Activated naive CD4-positive, alpha-beta T cell treated with anti-CD3 and anti-CD28 coated beads, Interleukin-2, amount 50 U/mL, for 72 hours (primary cell): Measurements from ENCODE around the gene RHBG. TPM values are rescaled to one million over a fixed set of nuclear protein-coding genes. Genes with fewer than 3 reads are reported as not detected.

ENCODE experiments used
- ATAC-seq, 2 donors: fragments of 150-1000 bp; cut with Tn5 transposase; 2 replicates each; pipeline ENCODE4 v1.10.0; 2021; ENCODE audit warnings: mild to moderate bottlenecking in 2 of 2, moderate library complexity in 2 of 2
- DNase-seq, 2 donors: peaks; one replicate each; pipeline ENCODE4 v3.0.0; 2021 to 2022; ENCODE audit warnings: low spot score in 2 of 2
- H3K27ac Mint-ChIP-seq, 2 donors: one replicate each; pipeline ENCODE4 v1.8.0; 2022; ENCODE audit warnings: mild to moderate bottlenecking in 2 of 2, mixed read lengths in 2 of 2
- H3K36me3 Mint-ChIP-seq, 2 donors: one replicate each; pipeline ENCODE4 v1.8.0; 2022; ENCODE audit warnings: mixed read lengths in 2 of 2
- H3K9me3 Mint-ChIP-seq, 2 donors: one replicate each; pipeline ENCODE4 v1.8.0; 2022; ENCODE audit warnings: mixed read lengths in 2 of 2
- total RNA-seq, 2 donors: library from RNA; stranded (reverse); gene quantifications; one replicate each; pipeline ENCODE4 v1.2.3, GENCODE V29; 2022

RHBG gene
- total RNA-seq, 2 donors from 2014 or later = not detected

DNA sequence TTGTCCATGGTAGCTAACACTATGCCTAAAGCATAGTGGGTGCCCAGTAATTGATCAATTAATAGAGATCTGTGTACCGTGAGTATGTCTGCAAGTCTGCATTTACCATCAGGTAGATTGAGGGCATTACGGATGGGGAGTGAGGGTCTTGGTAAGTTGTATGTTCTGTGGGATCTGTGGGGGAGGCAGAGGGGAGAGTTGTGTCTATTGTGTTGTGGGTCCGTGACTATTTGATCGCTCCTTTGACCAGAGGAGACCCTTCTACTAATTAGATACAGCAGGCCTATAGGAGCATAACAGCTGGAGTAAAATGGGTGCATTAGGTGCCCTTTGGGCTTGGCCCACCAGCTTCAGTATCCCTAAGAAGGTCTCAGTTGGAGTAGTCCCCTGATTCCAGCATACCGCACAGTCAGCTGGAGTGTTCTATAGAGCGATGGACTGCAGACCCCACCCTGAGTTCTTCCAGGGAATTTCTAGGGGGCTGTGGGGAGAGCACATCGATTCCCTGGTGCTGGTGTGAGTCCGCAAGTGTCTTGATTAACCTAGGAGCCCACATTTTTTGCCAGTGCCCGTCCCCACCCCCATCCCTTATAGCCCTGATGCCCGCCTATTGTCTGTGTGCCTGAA lies 55.9 kb downstream of the RHBG start:
- no peaks in the 10 kb centered on the region for H3K36me3 Mint-ChIP-seq
- H3K9me3 Mint-ChIP-seq = no peaks in the 10 kb centered on the region
- DNase-seq = no peak
- no peak overlapping the region for H3K27ac Mint-ChIP-seq
- no peak for ATAC-seq

DNA sequence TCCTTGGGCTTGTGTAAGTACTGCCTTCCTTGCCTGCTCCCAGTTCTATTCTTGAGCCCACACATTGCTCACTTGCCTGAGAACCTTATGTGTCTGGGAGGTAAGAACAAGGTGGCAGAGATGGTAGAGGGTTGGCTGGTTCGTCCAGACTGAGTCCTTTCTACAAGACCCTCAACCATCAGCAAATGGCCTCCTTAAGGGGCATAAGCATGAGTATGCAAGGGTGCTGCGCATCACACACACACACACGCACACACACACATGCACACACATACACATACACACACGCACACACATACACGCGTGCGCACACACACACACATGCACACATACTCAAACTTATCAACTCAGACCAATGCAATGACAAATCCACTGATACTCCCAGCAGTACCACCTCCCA lies 56.9 kb downstream of the RHBG start:
- ATAC-seq = no peak
- Mint-ChIP-seq H3K36me3 (no peaks in the 10 kb centered on the region), H3K27ac (no peak overlapping the region), H3K9me3 (no peaks in the 10 kb centered on the region)
- DNase-seq = no peak

DNA sequence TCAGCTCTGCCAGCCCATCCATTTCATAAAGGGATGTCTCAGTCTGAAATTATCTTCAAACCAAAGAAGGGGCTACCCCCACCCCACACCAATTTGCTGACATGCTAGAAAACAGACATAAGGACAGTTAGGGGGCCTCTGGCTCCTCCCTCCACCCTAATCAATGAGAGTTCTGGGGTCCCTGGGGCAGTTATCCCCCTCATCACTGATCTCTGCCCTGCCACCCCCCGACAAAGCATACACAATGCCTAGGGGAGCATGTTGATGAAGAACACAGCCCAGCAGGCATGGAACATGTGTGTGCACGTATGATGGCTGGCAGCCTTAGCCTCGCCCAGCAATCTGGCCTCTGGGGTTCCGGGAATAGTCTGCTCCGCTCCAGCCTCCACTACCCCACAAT lies 58.9 kb downstream of the RHBG start:
- Mint-ChIP-seq H3K27ac (no peak overlapping the region), H3K36me3 (no peaks in the 10 kb centered on the region)
- no peak for ATAC-seq

DNA sequence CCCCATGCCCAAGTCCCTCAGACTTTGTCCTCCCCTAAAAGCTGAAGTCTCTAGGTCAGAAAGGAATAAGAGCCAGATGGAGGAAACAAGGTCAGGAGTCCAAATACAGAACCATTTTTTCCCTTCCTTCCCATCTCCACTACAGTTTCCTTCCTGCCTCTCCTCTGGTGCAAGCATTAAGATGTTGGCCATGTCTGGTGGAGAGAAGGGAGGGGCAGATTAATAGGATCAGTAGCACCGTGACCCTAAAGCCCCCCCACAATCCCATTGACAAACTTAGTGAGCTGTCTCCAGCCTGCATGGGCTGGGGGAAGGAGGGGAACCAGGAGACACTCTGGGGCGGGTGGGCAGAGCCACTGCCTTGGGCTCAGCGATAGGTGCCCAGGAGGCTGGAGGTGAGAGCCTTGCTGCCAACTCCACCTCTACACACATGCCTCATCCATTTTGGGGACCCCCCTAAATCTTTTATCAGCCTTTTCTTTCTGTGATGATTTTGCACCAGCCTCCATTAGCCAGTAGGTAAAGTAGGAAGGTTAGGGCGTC lies 59.8 kb downstream of the RHBG start:
- Mint-ChIP-seq H3K36me3 (no peaks in the 10 kb centered on the region), H3K27ac (no peak overlapping the region), H3K9me3 (no peaks in the 10 kb centered on the region)
- ATAC-seq (no peak), DNase-seq (no peak)

More for the DNA sequence above, 58.9 kb downstream of the RHBG start:
- no peaks in the 10 kb centered on the region for H3K9me3 Mint-ChIP-seq
- no peak for DNase-seq

DNA sequence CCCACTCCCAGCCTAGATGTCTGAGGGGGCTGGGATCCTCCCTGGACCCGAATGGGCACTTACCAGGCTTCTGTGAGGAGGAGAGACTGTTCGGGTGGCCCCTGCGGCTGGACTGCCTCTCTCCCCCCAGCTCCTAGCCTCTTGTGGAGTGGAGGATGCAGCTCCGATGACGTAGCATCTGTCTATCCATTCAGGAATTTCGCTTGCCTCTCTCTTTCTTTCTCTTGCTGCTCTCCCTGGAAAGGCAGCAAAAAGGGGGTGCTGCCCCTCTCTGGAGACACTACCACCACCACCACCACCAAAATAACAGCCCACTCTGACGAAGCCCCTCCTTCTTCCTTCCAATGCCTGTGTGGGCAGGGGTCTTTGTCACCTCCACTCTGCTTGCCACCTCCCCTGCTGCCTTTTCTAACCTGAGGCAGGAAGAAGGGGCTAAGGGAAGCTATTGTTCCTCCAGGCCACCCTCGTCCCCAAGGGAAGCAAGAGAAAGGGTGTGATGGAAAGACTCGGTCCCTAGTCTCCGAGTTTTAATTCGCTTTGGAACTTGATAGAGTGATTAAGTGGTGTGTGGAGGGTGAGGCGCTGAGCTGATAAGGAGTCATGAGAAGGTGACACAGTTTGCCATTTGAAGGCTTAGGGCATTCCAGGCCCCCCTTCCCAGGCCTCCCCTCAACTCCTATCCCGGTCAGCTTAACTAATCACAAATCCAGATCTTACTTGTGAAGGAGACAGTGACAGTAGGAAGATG lies 60.5 kb downstream of the RHBG start:
- H3K36me3 Mint-ChIP-seq = no peaks in the 10 kb centered on the region
- no peak overlapping the region for H3K27ac Mint-ChIP-seq
- ATAC-seq (no peak), DNase-seq (no peak)
- no peaks in the 10 kb centered on the region for H3K9me3 Mint-ChIP-seq

DNA sequence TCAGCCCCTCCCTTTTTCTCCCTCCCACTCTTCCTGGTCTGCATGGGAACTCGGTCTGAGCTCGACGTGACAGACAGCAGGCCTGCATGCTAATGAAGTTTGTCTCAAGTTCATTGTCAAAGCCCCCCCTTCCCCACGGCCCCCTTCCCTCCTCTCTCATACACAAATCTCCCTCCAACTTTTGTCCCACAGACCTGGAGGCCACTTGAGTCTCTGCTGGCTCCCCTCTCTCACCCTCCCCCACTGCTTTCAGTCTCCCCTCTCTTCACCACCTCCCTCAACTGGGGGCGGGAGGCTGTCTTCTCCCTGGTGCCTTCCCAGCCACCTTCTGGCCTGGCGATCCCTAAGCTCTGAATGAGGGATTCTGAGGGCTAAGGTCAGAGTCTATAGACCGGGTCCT lies 61.3 kb downstream of the RHBG start:
- DNase-seq (no peak), ATAC-seq (no peak)
- H3K27ac Mint-ChIP-seq = no peak overlapping the region
- H3K9me3 Mint-ChIP-seq = no peaks in the 10 kb centered on the region
- peaks cover 0 to 5% of the 10 kb centered on the region in 2 donors for H3K36me3 Mint-ChIP-seq

DNA sequence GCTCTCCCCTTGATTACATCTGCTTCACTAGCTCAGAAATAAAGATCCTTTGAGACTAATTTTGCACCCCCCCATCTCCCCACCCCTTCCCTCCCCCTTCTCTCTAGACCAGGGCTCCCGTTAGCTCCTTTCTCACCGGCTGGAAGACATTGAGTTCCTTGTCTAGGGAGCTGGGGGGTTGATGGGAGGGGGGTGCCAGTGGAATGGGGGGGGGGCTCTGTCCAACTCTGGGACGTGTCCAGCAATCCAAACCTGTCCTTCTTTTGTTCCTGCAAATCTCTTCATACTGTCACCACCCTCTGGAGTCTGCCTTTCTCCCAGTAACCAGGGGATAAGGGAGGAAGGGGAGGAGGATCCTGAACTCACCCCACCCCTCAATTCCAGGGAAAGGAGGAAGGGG lies 61.9 kb downstream of the RHBG start:
- peaks cover 5 to 10% of the 10 kb centered on the region in 2 donors for H3K36me3 Mint-ChIP-seq
- ATAC-seq = no peak
- no peak overlapping the region for H3K27ac Mint-ChIP-seq
- H3K9me3 Mint-ChIP-seq = no peaks in the 10 kb centered on the region
- no peak for DNase-seq

DNA sequence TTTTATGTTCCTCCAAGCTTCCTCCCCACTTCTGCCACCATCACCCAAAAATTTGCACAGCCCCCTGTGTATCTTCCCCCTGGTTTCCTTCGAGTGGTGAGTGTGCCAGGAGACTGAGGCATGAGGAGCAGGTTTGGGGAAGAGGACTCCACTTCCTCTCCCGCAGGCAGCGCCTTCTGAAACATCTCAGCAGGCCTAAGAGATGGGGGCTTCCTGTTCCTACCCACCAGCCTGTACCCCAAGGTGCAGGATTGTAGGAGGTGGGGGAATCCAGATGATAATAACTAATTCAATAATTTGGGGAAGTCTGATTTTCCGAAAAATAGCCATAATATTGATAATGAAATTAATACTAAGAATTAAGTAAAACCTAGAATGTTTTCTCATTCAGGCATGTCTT lies 62.4 kb downstream of the RHBG start:
- ATAC-seq (no peak), DNase-seq (no peak)
- no peaks in the 10 kb centered on the region for H3K9me3 Mint-ChIP-seq
- H3K27ac Mint-ChIP-seq = no peak overlapping the region
- peaks cover 6 to 12% of the 10 kb centered on the region in 2 donors for H3K36me3 Mint-ChIP-seq

DNA sequence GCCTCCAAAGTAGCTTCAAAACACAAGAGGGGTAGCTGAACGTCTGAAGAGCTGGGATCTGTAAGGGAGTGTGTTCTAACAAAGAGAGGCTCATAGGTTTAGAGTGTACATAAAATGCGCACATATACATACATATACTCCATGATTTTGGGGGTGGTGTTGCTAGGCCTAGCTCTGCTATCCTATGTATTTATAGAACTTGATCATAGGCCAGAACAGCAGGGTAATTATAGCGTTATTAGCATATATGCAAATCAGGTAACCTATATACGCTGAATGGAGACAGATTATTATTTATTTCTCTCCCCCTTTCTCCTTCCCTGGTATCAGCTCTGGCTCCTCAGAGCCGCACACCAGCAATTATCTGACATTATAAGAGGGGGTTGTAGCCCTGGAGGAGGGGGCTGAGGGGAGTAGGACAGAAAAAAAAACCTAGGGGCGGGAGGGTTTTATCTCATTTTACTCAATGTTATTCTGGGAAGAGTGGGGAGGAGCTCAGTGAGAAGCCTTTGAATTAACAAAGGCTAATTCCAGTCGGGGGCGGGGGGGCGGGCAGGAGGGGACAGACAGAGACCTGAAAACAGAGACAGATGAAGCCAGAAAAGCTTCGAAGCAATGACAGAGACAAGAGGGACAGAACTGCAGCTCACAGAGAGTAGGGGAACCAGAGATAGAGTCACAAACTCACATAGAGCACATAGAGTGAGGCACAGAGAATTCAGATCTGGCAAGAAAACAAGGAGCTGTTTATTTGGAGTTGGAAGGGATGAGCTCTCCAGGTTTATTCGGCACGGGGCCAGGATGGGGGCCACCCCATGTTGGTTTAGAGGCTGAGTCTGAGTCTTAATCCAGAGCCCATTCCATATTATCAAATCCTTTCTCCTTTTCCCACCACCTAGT lies 63.0 kb downstream of the RHBG start:
- no peak overlapping the region for H3K27ac Mint-ChIP-seq
- no peak for ATAC-seq
- H3K36me3 Mint-ChIP-seq = peaks cover 6 to 12% of the 10 kb centered on the region in 2 donors

DNA sequence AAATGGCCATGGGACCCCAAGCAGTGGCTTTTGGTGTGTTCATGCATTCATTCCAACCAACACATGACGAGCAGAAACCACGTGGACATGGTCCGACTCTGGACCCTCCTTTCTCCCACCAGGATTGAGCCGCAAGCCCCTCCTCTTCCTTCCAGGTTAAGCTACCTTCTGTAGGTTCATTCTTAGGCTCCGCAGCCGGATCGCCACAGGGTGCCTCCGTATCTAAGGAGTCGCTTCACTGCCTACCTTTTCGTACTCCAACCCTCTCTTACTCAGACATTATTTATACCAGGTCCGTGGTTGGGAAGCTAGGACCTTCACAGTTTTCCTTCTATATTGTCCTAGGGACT lies 63.6 kb downstream of the RHBG start:
- Mint-ChIP-seq H3K27ac (no peak overlapping the region), H3K9me3 (no peaks in the 10 kb centered on the region), H3K36me3 (peaks cover 6 to 12% of the 10 kb centered on the region in 2 donors)
- DNase-seq = no peak
- ATAC-seq = no peak

More for the DNA sequence above, 63.0 kb downstream of the RHBG start:
- DNase-seq = no peak
- H3K9me3 Mint-ChIP-seq = no peaks in the 10 kb centered on the region

DNA sequence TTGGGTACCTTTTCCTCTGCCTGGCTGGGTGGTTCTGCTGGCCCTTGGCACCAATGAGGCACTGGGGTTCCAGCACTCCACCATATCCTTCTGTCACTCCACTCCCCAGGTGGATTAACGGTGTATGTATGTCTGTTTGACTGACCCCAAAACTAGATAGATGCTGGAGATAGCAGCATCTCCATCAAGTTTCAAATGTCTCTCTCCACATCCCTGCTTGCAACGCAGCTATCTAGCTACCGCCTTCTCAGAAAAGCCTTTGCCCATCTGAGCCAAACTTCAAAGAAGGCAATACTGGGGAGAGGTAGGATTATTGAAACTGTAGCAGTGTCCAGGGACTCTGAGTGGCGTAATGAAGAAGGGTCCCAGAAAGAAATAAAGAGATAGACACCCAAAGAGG lies 64.0 kb downstream of the RHBG start:
- DNase-seq (no peak), ATAC-seq (no peak)
- H3K9me3 Mint-ChIP-seq = no peaks in the 10 kb centered on the region
- peaks cover 6 to 12% of the 10 kb centered on the region in 2 donors for H3K36me3 Mint-ChIP-seq
- no peak overlapping the region for H3K27ac Mint-ChIP-seq

DNA sequence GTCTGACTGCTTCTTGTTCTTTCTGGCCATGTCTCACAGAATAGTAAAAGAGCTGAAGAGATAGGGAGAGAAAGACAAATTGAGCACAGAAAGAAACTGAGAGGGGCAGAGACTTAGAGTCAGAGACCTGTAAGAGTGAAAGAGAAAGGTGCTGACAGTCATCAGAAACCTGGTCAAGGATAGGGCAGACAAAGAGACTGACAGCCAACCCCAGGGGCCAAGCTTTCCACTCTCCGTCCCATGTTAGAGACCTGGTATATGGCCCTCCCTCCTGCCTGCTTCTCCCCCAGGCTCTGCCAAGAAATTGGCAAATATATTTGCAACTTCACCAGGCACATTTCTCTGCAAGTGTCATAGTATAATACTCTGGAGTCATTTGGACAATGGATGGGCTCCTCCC lies 64.6 kb downstream of the RHBG start:
- Mint-ChIP-seq H3K9me3 (no peaks in the 10 kb centered on the region), H3K36me3 (peaks cover 6 to 12% of the 10 kb centered on the region in 2 donors), H3K27ac (no peak overlapping the region)
- no peak for DNase-seq
- ATAC-seq = peak in 1 of 2 donors; percentile 62

Other genes with a start within 250 kb of the RHBG start
- gene SEMA4A, start 215.6 kb upstream of the RHBG start, total RNA-seq = 10 to 100 TPM; 10.5 to 36.2 TPM
- gene SLC25A44, start 175.1 kb upstream of the RHBG start, total RNA-seq = 10 to 100 TPM; 79.1 to 82.1 TPM
- gene PMF1, start 156.2 kb upstream of the RHBG start, total RNA-seq = 100 to 1,000 TPM; 120 to 156 TPM
- 1 to 10 TPM; 4.3 to 9.7 TPM for gene BGLAP, start 127.0 kb upstream of the RHBG start, total RNA-seq
- gene PAQR6, start 121.2 kb upstream of the RHBG start, total RNA-seq = 1 to 10 TPM; 9.3 to 9.5 TPM
- gene SMG5, start 86.4 kb upstream of the RHBG start, total RNA-seq = 100 to 1,000 TPM in 1 of 2 donors, 10 to 100 TPM in 1; 80.4 to 115 TPM
- gene TMEM79, start 84.9 kb upstream of the RHBG start, total RNA-seq = 10 to 100 TPM; 11.0 to 24.4 TPM
- gene GLMP, start 73.5 kb upstream of the RHBG start, total RNA-seq = 10 to 100 TPM; 16.2 to 25.9 TPM
- not detected for gene VHLL, start 69.9 kb upstream of the RHBG start, total RNA-seq
- gene CCT3, start 30.9 kb upstream of the RHBG start, total RNA-seq = 100 to 1,000 TPM; 229 to 347 TPM
- under 1 TPM in 1 of 2 donors, not detected in 1; 0.76 TPM for gene TSACC, start 30.7 kb upstream of the RHBG start, total RNA-seq
- gene MEF2D, start 131.6 kb downstream of the RHBG start, total RNA-seq = 10 to 100 TPM; 31.7 to 62.5 TPM
- gene IQGAP3, start 203.4 kb downstream of the RHBG start, total RNA-seq = 10 to 100 TPM in 1 of 2 donors, 1 to 10 TPM in 1; 5.1 to 30.5 TPM
- 1 to 10 TPM; 4.5 to 6.8 TPM for gene TTC24, start 210.5 kb downstream of the RHBG start, total RNA-seq
- 10 to 100 TPM; 71.4 to 95.1 TPM for gene NAXE, start 222.6 kb downstream of the RHBG start, total RNA-seq
- gene GPATCH4, start 232.3 kb downstream of the RHBG start, total RNA-seq = 10 to 100 TPM; 26.1 to 35.8 TPM